ENCODE results near the gene TIMM50. TPM values are rescaled to one million over a fixed set of nuclear protein-coding genes. Genes with fewer than 3 reads are reported as not detected.

TIMM50 gene
- total RNA-seq, 1 experiment from 2014 or later: 85.5 TPM

DNA sequence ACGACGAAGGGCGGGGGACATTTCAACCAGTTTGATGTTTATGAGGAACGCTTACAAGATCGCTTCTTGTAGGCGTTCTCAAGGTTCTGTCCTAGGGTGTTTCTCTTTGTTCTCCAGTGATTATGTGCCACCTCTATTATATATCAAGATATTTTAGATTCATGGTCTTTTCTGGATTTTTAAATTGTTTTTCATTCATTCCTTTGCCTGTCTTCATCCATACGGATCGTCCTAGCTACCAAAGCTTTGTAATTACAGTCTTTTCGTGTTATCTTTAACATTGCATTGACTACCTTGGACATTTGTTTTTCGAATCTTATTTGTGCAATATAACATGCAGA, 59.7 kb downstream of the TIMM50 start:
- intact Hi-C loops (cut with micrococcal nuclease; ENCODE audit: unreplicated experiment): no loop called here
- CTCF ChIA-PET: interaction anchor here (0.5 kb wide), 1 partner anchor 47 kb away, joined by 5 read pairs; no protein-coding TSS in a partner anchor
- Histone ChIP-seq H3K36me3 (ENCODE audit: low read depth) (no peaks in the 10 kb centered on the region), H3K27me3 (ENCODE audit: insufficient read depth, low read depth) (peaks cover 2% of the 10 kb centered on the region; the same call in 1 of the 2 replicates), H3K9me3 (ENCODE audit: insufficient read depth, low read depth) (no peaks in the 10 kb centered on the region), H3K4me3 (peak overlapping the region; percentile 75; the same call in 1 of the 2 replicates), H3K9me2 (ENCODE audit: insufficient read depth) (no peaks in the 10 kb centered on the region), H3K4me2 (peak overlapping the region; percentile 82), H3K79me2 (ENCODE audit: low read depth) (peaks cover 15% of the 10 kb centered on the region), H3F3A (ENCODE audit: insufficient read depth, low read depth) (no peaks in the 10 kb centered on the region; the same call in 1 of the 2 replicates), H4K20me1 (ENCODE audit: insufficient read depth) (no peaks in the 10 kb centered on the region; the same call in 1 of the 2 replicates), H3K4me1 (replicated peaks; ENCODE audit: insufficient read depth) (peaks cover 10% of the 10 kb centered on the region), H3K27ac (no peak overlapping the region), H2AFZ (no peak overlapping the region)
- TF ChIP-seq EZH2 (IDR thresholded peaks at IDR 0.05; ENCODE audit: low read depth): no peak
- TF ChIP-seq, protein P1, sequence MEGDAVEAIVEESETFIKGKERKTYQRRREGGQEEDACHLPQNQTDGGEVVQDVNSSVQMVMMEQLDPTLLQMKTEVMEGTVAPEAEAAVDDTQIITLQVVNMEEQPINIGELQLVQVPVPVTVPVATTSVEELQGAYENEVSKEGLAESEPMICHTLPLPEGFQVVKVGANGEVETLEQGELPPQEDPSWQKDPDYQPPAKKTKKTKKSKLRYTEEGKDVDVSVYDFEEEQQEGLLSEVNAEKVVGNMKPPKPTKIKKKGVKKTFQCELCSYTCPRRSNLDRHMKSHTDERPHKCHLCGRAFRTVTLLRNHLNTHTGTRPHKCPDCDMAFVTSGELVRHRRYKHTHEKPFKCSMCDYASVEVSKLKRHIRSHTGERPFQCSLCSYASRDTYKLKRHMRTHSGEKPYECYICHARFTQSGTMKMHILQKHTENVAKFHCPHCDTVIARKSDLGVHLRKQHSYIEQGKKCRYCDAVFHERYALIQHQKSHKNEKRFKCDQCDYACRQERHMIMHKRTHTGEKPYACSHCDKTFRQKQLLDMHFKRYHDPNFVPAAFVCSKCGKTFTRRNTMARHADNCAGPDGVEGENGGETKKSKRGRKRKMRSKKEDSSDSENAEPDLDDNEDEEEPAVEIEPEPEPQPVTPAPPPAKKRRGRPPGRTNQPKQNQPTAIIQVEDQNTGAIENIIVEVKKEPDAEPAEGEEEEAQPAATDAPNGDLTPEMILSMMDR (conservative IDR thresholded peaks at IDR 0.05): peak; percentile 14; the same call in 1 of the 2 replicates
- POLR2A ChIA-PET (ENCODE audit: unreplicated experiment): interaction anchor here (0.6 kb wide), 1 partner anchor 104 kb away, joined by 4 read pairs; the partner anchor contains the start of gene RPS16
- no peak for DNase-seq
- no TSS peak for BruUV-seq (replicated peaks)

Other genes with a start within 250 kb of the TIMM50 start
- not detected in 2 replicates for gene IFNL3, start 235.8 kb upstream of the TIMM50 start, total RNA-seq (2021)
- not detected in 2 replicates for gene IFNL4, start 232.0 kb upstream of the TIMM50 start, total RNA-seq (2021)
- not detected in 2 replicates for gene IFNL2, start 212.4 kb upstream of the TIMM50 start, total RNA-seq (2021)
- not detected in 2 replicates for gene IFNL1, start 184.4 kb upstream of the TIMM50 start, total RNA-seq (2021)
- gene LRFN1, start 160.0 kb upstream of the TIMM50 start, total RNA-seq (2021): 2.3 and 4.0 TPM in 2 replicates
- 0.78 TPM in 1 of 2 replicates, not detected in the other for gene GMFG, start 144.8 kb upstream of the TIMM50 start, total RNA-seq (2021)
- 152 and 163 TPM in 2 replicates for gene SAMD4B, start 138.4 kb upstream of the TIMM50 start, total RNA-seq (2021)
- gene PAF1, start 89.7 kb upstream of the TIMM50 start, total RNA-seq (2021): 54.3 and 61.1 TPM in 2 replicates
- 18.6 and 30.9 TPM in 2 replicates for gene MED29, start 89.5 kb upstream of the TIMM50 start, total RNA-seq (2021)
- gene ZFP36, start 74.0 kb upstream of the TIMM50 start, total RNA-seq (2021): 31.0 and 36.3 TPM in 2 replicates
- 26.1 and 32.1 TPM in 2 replicates for gene PLEKHG2, start 68.2 kb upstream of the TIMM50 start, total RNA-seq (2021)
- 2,510 and 2,860 TPM in 2 replicates for gene RPS16, start 44.9 kb upstream of the TIMM50 start, total RNA-seq (2021)
- gene SUPT5H, start 35.3 kb upstream of the TIMM50 start, total RNA-seq (2021): 99.7 and 118 TPM in 2 replicates
- 1.4 and 3.6 TPM in 2 replicates for gene DLL3, start 18.1 kb downstream of the TIMM50 start, total RNA-seq (2021)
- 0.35 TPM in 1 of 2 replicates, not detected in the other for gene SELENOV, start 34.3 kb downstream of the TIMM50 start, total RNA-seq (2021)
- 2.3 and 3.4 TPM in 2 replicates for gene EID2B, start 52.0 kb downstream of the TIMM50 start, total RNA-seq (2021)
- 14.6 TPM in 2 replicates for gene EID2, start 59.3 kb downstream of the TIMM50 start, total RNA-seq (2021)
- gene LGALS13, start 121.7 kb downstream of the TIMM50 start, total RNA-seq (2021): not detected in 2 replicates
- not detected in 2 replicates for gene LGALS16, start 175.1 kb downstream of the TIMM50 start, total RNA-seq (2021)
- not detected in 2 replicates for gene LGALS14, start 223.6 kb downstream of the TIMM50 start, total RNA-seq (2021)

All from PC-9 (cell line).